Mucosa of stomach (tissue), 1 donor: ENCODE data around the gene MARCHF5.
"Not testable (repeated sequence)": the region's sequence is repeated elsewhere in the genome, so short reads cannot be mapped to it uniquely, and the experiment has no call there.

Experiments used
- H3K27me3 ChIP-seq: one replicate; pipeline ENCODE4 v1.7.0; 2013; ENCODE audit warnings: mild to moderate bottlenecking, low read length; ENCODE audit not compliant: control insufficient read depth, insufficient read depth
- H3K36me3 ChIP-seq: one replicate; pipeline ENCODE4 v1.7.0; 2013; ENCODE audit warnings: low read length; ENCODE audit not compliant: control insufficient read depth, insufficient read depth
- H3K4me1 ChIP-seq: one replicate; pipeline ENCODE4 v1.7.0; 2013; ENCODE audit warnings: mild to moderate bottlenecking, low read length; ENCODE audit not compliant: control insufficient read depth, insufficient read depth
- H3K4me3 ChIP-seq: one replicate; pipeline ENCODE4 v1.7.0; 2013; ENCODE audit warnings: low read length
- H3K9ac ChIP-seq: one replicate; pipeline ENCODE4 v1.7.0; 2013; ENCODE audit warnings: mild to moderate bottlenecking, low read length, moderate library complexity
- H3K9me3 ChIP-seq: one replicate; pipeline ENCODE4 v1.7.0; 2013; ENCODE audit warnings: mild to moderate bottlenecking, low read length, moderate library complexity; ENCODE audit not compliant: control insufficient read depth
- donor health status: Pancreatic carcinoma.

The MARCHF5 gene

DNA sequence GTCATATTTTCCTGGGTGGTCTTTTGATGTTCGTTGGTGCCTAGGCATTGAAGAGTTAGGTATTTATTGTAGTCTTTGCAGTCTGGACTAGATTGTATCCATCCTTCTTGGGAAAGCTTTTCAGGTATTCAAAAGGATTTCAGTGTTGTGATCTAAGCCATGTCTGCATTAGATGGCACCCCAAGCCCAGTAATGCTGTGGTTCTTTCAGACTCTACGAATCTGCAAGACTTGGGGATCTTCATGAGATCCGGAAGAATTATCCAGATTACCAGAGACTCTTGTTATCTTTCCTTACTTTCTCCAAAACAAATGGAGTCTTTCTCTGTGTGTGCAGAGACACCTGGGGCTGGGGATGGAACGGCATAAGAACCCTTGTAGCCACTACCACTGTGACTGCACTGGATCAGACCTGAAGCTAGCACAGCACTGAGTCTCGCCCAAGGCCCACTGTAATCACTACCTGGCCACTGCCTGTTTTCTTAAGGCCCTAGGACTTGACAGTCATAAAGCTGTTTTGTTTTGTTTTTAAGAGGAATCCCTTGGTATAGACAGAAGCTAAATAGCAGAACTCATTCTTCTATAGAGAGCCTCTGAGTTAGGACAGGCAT, 75.5 kb downstream of the MARCHF5 start:
- Histone ChIP-seq H3K4me1 (no peaks in the 10 kb centered on the region), H3K9me3 (no peaks in the 10 kb centered on the region), H3K4me3 (no peak overlapping the region), H3K27me3 (no peaks in the 10 kb centered on the region), H3K36me3 (no peaks in the 10 kb centered on the region), H3K9ac (no peak overlapping the region)

DNA sequence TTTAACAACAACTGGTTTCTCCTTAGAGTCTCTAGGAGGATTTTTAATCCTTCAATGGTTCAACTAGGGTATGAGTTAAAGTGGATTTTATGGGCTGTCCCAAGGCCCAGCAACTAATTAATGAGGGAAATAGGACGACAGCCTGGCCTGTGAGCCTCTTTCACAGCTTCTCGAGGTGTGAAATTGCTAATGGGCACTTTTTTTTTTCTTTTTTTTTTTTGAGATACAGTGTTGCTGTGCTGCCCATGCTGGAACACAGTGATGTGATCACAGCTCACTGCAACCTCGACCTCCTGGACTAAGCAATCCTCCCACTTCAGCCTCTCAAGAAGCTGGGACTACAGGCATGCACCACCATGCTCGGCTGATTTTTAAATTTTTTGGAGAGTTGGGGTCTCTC, 87.0 kb downstream of the MARCHF5 start:
- H3K4me3 ChIP-seq = no peak overlapping the region
- no peaks in the 10 kb centered on the region for H3K27me3 ChIP-seq
- no peaks in the 10 kb centered on the region for H3K36me3 ChIP-seq
- no peaks in the 10 kb centered on the region for H3K9me3 ChIP-seq
- H3K4me1 ChIP-seq = no peaks in the 10 kb centered on the region
- no peak overlapping the region for H3K9ac ChIP-seq

DNA sequence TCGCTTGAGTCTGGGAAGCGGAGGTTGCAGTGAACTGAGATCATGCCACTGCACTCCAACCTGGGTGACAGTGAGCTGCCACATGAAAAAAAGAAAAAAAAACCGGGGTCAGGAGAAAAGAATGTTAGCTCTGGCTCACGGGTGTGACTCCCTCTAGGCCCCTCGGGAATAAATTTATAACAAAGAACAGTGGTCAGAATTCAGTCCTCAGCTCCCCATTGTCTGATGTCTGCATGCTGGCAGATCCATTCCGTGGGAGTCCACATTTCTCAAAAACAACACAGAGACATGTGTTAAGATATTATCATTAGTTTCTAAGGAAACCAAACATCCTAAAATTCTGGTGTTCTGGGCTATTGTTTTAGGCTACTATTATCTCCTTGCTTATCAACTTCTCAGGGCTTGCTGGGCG, 90.6 kb downstream of the MARCHF5 start:
- H3K4me3 ChIP-seq = no peak overlapping the region
- no peaks in the 10 kb centered on the region for H3K27me3 ChIP-seq
- no peaks in the 10 kb centered on the region for H3K4me1 ChIP-seq
- no peaks in the 10 kb centered on the region for H3K36me3 ChIP-seq
- H3K9me3 ChIP-seq = no peaks in the 10 kb centered on the region
- no peak overlapping the region for H3K9ac ChIP-seq

DNA sequence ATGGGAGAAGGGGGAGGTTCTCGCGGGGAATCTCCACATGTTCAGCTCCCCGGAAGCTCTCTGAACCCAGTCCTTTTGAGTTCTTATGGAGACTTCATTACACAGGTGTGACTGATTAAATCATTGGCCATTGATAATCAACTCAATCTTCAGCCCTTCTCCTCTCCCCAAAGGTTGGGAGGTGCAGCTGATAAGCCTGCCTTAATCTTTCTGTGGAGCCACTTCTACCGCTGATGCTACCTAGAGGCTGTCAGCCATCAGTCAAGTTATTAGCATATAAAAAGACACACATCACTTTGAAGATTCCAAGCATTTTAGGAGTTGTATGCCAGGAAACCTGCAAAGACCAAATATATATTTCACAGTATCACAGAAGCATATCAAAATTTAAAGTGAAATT, 91.7 kb downstream of the MARCHF5 start:
- no peak overlapping the region for H3K9ac ChIP-seq
- H3K9me3 ChIP-seq = no peaks in the 10 kb centered on the region
- no peaks in the 10 kb centered on the region for H3K36me3 ChIP-seq
- no peaks in the 10 kb centered on the region for H3K4me1 ChIP-seq
- H3K27me3 ChIP-seq = peaks cover 3% of the 10 kb centered on the region
- no peak overlapping the region for H3K4me3 ChIP-seq

DNA sequence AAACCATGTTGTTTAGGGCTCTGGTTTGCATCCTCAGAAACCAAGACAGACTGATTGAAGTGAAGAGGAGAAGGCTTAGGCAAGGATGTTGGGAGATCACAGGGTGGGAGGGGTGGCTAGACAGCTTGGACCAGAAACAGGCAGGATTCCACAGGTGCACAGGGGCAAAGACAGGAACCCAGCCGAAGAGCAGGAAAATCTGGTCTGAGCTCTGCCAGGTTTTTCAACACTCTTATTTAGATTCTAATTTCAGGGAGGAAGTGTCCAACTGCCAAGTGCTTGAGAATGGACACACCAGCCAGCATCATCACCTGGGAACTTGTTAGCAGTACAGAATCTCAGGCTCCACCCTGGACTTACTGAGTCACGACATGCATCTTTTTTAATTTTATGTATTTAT, 93.8 kb downstream of the MARCHF5 start:
- no peak overlapping the region for H3K4me3 ChIP-seq
- no peaks in the 10 kb centered on the region for H3K36me3 ChIP-seq
- no peak overlapping the region for H3K9ac ChIP-seq
- H3K4me1 ChIP-seq = no peaks in the 10 kb centered on the region
- H3K27me3 ChIP-seq = peaks cover 3% of the 10 kb centered on the region
- H3K9me3 ChIP-seq = no peaks in the 10 kb centered on the region

DNA sequence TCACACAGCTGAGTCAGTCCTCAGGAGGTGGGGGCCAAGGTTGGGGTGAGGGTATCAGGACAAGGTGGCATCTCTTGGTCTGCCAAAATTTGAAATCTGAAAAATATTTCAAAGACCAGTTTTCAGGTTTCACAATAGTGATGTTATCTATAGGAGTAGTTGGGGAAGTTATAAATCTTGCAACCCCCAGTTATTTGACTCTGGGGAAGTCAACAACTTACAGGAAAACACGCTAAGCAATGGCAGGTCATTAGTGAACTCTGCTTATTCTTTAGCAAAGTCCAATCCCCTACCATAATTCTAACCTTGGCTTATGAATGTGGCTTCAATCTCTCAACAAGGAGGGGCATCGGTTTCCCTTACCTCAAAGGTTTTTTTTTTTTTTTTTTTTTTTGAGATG, 94.9 kb downstream of the MARCHF5 start:
- Histone ChIP-seq H3K4me1 (no peaks in the 10 kb centered on the region), H3K36me3 (no peaks in the 10 kb centered on the region), H3K9me3 (no peaks in the 10 kb centered on the region), H3K9ac (no peak overlapping the region), H3K27me3 (peaks cover 3% of the 10 kb centered on the region), H3K4me3 (no peak overlapping the region)

DNA sequence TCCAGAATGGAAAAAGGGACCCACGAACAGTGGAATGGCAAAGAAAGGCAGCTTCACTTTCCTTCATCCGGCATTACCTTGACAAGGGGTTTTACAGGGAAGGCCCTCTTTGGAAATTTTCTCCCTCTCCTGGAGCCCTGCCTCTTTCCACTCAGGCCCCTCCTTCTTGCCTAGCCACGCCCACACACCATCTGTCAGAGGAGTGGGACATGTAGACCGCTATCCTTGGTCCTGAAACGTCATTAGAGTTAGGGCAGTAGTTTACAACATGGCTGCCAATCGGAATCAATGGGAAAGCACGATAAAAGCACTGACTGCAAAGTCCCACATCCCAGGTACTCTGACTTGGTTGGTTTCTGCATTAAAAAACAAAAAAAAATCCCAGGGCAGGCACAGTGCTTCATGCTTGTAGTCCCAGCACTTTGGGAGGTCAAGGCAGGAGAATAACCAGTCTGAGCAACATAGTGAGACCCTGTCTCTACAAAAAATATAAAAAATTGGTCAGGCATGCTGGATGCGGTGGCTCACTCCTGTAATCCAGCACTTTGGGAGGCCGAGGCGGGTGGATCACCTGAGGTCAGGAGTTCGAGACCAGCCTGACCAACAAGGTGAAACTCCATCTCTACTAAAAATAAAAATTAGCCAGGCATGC, 96.4 kb downstream of the MARCHF5 start:
- Histone ChIP-seq H3K4me3 (no peak overlapping the region), H3K9me3 (no peaks in the 10 kb centered on the region), H3K27me3 (peaks cover 3% of the 10 kb centered on the region), H3K36me3 (no peaks in the 10 kb centered on the region), H3K9ac (no peak overlapping the region), H3K4me1 (no peaks in the 10 kb centered on the region)

DNA sequence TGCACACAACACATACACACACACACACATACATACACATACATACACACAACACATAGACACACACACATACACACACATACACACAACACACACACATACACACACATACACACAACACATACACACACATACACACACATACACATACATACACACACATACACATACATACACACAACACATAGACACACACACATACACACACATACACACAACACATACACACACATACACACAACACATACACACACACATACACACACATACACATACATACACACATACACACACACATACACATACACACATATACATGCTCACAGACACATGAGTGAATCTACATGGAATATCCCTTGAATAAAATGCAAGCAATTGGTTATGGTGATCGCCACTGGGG, 102.2 kb downstream of the MARCHF5 start:
- H3K4me1 ChIP-seq, H3K27me3 ChIP-seq, H3K4me3 ChIP-seq, H3K9me3 ChIP-seq, H3K36me3 ChIP-seq, H3K9ac ChIP-seq: not testable (repeated sequence)

DNA sequence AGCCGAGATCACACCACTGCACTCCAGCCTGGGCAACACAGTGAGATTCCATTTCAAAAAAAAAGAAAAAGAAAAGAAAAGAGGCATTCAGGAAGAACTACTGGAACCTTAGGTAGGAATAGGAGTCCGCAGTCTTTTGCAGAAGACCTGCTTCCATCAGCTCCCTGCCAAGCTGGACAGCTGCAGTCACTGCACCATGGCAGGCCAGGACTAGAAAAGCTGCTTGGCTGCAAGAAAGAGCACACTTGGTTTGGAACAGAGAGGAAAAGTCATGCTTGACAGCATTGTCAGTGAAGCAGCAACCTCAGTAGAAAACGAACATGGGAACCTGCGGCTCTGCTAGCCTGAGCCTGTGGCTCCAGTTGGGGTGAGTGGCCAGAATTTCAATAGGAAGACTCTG, 104.3 kb downstream of the MARCHF5 start:
- H3K9me3 ChIP-seq = no peaks in the 10 kb centered on the region
- H3K27me3 ChIP-seq = no peaks in the 10 kb centered on the region
- H3K4me3 ChIP-seq = no peak overlapping the region
- H3K4me1 ChIP-seq = no peaks in the 10 kb centered on the region
- H3K9ac ChIP-seq = no peak overlapping the region
- H3K36me3 ChIP-seq = no peaks in the 10 kb centered on the region

DNA sequence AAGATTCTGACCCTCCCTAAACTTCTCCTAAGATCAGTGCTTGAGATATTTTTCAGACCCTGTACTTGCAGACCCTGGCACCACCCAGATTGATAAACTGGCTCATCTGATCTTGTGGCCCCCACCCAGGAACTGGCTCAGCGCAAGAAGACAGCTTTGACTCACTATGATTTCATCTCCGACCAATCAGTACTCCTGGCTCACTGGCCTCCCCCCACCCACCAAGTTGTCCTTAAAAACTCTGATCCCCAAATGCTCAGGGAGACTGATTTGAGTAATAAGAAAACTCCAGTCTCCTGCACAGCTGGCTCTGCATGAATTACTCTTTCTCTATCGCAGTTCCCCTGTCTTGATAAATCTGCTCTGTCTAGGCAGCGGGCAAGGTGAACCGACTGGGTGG, 111.3 kb downstream of the MARCHF5 start:
- H3K4me1 ChIP-seq, H3K9me3 ChIP-seq, H3K27me3 ChIP-seq, H3K36me3 ChIP-seq, H3K9ac ChIP-seq, H3K4me3 ChIP-seq: not testable (repeated sequence)
